Measurements from ENCODE around the gene B4GALT3. TPM values are rescaled to one million over a fixed set of nuclear protein-coding genes. Genes with fewer than 3 reads are reported as not detected.

B4GALT3 gene
- total and polyA plus RNA-seq, 2 donors (not counting 3 experiments of a cell fraction or from before 2014, with no cell fraction given), result 39.5 to 60.4 TPM

DNA sequence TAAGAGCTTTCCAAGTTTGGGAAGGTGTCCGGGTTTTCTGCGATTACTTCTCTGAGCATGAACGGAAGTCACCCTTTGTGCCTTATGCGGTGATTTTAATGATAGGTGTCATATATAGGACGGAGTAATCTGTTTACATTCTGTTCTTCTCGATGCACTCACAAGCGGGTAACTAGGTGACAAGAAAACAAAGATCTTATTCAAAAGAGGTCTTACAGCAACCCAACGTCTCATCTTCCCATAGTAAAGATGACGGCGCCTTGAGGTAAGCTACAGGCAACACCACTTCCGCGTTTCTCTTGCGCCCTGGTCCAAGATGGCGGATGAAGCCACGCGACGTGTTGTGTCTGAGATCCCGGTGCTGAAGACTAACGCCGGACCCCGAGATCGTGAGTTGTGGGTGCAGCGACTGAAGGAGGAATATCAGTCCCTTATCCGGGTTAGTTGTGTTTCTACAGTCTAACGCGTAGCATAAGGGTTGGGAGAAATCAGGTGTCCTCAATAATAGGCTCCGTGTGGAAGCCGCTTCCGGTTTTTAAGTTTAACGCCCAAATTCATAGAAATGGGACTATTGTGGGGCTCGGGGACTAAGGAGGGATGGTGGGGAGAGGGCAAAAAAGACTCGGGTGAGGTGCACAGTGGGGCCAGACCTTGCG, 23.5 kb downstream of the B4GALT3 start, which contains the start of gene UFC1:
Gene UFC1 (plus strand): TSS at position 297 of the 656 bp plus-strand sequence. CDS start 20 bp downstream, at position 317.
- TSS peak; percentile 96 for BruUV-seq (replicated peaks)
- Histone ChIP-seq H3K9me1 (replicated peaks; ENCODE audit: control insufficient read depth, extremely low read depth, insufficient read depth, low read length) (no peaks in the 10 kb centered on the region), H3K79me2 (ENCODE audit: control insufficient read depth, insufficient read depth, low read length) (no peaks in the 10 kb centered on the region), H4K20me1 (replicated peaks; ENCODE audit: control insufficient read depth, extremely low read depth, insufficient read depth, low read length) (no peaks in the 10 kb centered on the region), H3K36me3 (ENCODE audit: control insufficient read depth in 2 of 2, extremely low read depth in 1 of 2, insufficient read depth in 2 of 2, low read length in 2 of 2) (peaks cover 2 to 5% of the 10 kb centered on the region in 2 experiments), H3K9ac (replicated peaks; ENCODE audit: extremely low read depth, insufficient read depth, low read length) (peak within 1 kb of the TSS; percentile 97), H3K4me2 (ENCODE audit: insufficient read depth, low read length) (peak within 1 kb of the TSS; percentile 52), H3K27me3 (ENCODE audit: control insufficient read depth in 2 of 2, insufficient read depth in 2 of 2, low read length in 2 of 2) (no peaks in the 10 kb centered on the region), H3K9me3 (replicated peaks; ENCODE audit: control insufficient read depth, insufficient read depth, low read length) (no peaks in the 10 kb centered on the region), H2AFZ (ENCODE audit: low read depth, low read length) (peak within 1 kb of the TSS; percentile 69), H3K4me1 (ENCODE audit: control insufficient read depth, extremely low read depth, insufficient read depth, low read length) (no peaks in the 10 kb centered on the region), H3K4me3 (replicated peaks in 1 of 3; ENCODE audit: insufficient read depth in 1 of 3, low read depth in 1 of 3, low read length in 3 of 3) (peak within 1 kb of the TSS; percentile 24 to 77 (median 52)), H3K27ac (ENCODE audit: insufficient read depth, low read depth, low read length) (peak within 1 kb of the TSS; percentile 81)
- intact Hi-C loops (cut with micrococcal nuclease) (loop anchor here (1.0 kb wide), 1 partner anchor 35 kb away; no protein-coding TSS in a partner anchor), dilution Hi-C loops (cut with MboI; ENCODE audit: extremely low pct_ligation_motif_present, low sequenced_read_pairs) (no loop called here)
- FAIRE-seq (peak; percentile 77), DNase-seq (ENCODE audit: low read depth, low spot score) (peak; percentile 91)
- POLR2A ChIA-PET, result interaction anchor here (1.0 kb wide), 1 partner anchor 21 kb away, joined by 11 read pairs; the partner anchor contains the start of gene DEDD
- TF ChIP-seq FOS (IDR thresholded peaks at IDR 0.05; ENCODE audit: borderline replicate concordance, insufficient read depth, low read length), result no peak
- TF ChIP-seq JUN (IDR thresholded peaks at IDR 0.05; ENCODE audit: borderline replicate concordance, insufficient read depth, insufficient read length, low read depth), result no peak
- no peak for TF ChIP-seq EZH2 (IDR thresholded peaks at IDR 0.05; ENCODE audit: borderline replicate concordance, low read depth, low read length, severe bottlenecking)
- TF ChIP-seq POLR2AphosphoS5 (IDR thresholded peaks at IDR 0.05; ENCODE audit: insufficient read depth, low read depth, low read length), result peak; percentile 68
- TF ChIP-seq GATA2 (IDR thresholded peaks at IDR 0.05; ENCODE audit: insufficient read depth, insufficient read length, low read depth, low read length), result no peak
- peak; percentile 74 for TF ChIP-seq MYC (IDR thresholded peaks at IDR 0.05; ENCODE audit: low read depth, low read length)
- TF ChIP-seq POLR2A (IDR thresholded peaks at IDR 0.05; ENCODE audit: low read depth, low read length), result peak; percentile 86
- TF ChIP-seq MAX (IDR thresholded peaks at IDR 0.05; ENCODE audit: insufficient read depth, insufficient read length), result peak; percentile 22
- TF ChIP-seq CTCF (IDR thresholded peaks at IDR 0.05; ENCODE audit: extremely low read depth in 1 of 2, insufficient read depth in 1 of 2, low read depth in 1 of 2, low read length in 2 of 2), result no peak
- CTCF ChIA-PET, result interaction anchor here (0.6 to 2.7 kb wide), 7 partner anchors 12 to 133 kb away, joined by 3 to 14 read pairs (median 3); partner anchors contain the start of genes DEDD, F11R and PPOX
